Renal pelvis (tissue), 4 donors: ENCODE data around the gene MCM3. TPM values are rescaled to one million over a fixed set of nuclear protein-coding genes. Genes with fewer than 3 reads are reported as not detected.
A peak's percentile ranks its signal among the peaks of the same experiment; 100 is the strongest.

Experiments used
- DNase-seq: peaks from one replicate; pipeline ENCODE4 v3.0.0-alpha.2; 2013
- polyA plus RNA-seq, 3 donors: library from polyadenylated mRNA; unstranded; fragments of 120-200 nt; gene quantifications; one replicate each; pipeline ENCODE4 v1.2.1, GENCODE V29; 2013; ENCODE audit not compliant: insufficient read length in 3 of 3

The MCM3 gene
- polyA plus RNA-seq, 3 donors: 127 to 142 (median 138) TPM

GRCh38 chr6:52306972-52307870 lies 22.7 kb upstream of the MCM3 start:
- DNase-seq: no peak

GRCh38 chr6:52305948-52306767 lies 21.6 kb upstream of the MCM3 start:
- DNase-seq: no peak

- DNase-seq: no peak
These were observed 20.9 kb upstream of the MCM3 start for GRCh38 chr6:52305411-52305810.

- no peak for DNase-seq
These were observed 20.4 kb upstream of the MCM3 start for GRCh38 chr6:52304983-52305390.

GRCh38 chr6:52303178-52303577 lies 18.6 kb upstream of the MCM3 start:
- DNase-seq: no peak

GRCh38 chr6:52301326-52301725 lies 16.8 kb upstream of the MCM3 start:
- DNase-seq: no peak

GRCh38 chr6:52300489-52300931 lies 16.0 kb upstream of the MCM3 start:
- no peak for DNase-seq

- DNase-seq: no peak
These were observed 15.1 kb upstream of the MCM3 start for GRCh38 chr6:52299653-52300052.

GRCh38 chr6:52297433-52297832 lies 12.9 kb upstream of the MCM3 start:
- DNase-seq: no peak

- DNase-seq: no peak
These were observed 8.5 kb upstream of the MCM3 start for GRCh38 chr6:52293067-52293466.

- DNase-seq: no peak
These were observed 4.3 kb upstream of the MCM3 start for GRCh38 chr6:52288841-52289240.

GRCh38 chr6:52288216-52288615 lies 3.7 kb upstream of the MCM3 start:
- no peak for DNase-seq

- DNase-seq: no peak
These were observed 2.4 kb upstream of the MCM3 start for GRCh38 chr6:52286798-52287432.

- no peak for DNase-seq
These were observed 881 bp upstream of the MCM3 start for GRCh38 chr6:52285177-52286068.

GRCh38 chr6:52284131-52284459 lies 447 bp downstream of the MCM3 start:
- no peak for DNase-seq

- no peak for DNase-seq
These were observed 1.4 kb downstream of the MCM3 start for GRCh38 chr6:52283111-52283510.

- no peak for DNase-seq
These were observed 8.4 kb downstream of the MCM3 start for GRCh38 chr6:52276130-52276529.

GRCh38 chr6:52271852-52272460 lies 12.6 kb downstream of the MCM3 start:
- DNase-seq: no peak

GRCh38 chr6:52263709-52264540 lies 20.6 kb downstream of the MCM3 start:
- peak; percentile 49 for DNase-seq
